Aorta (tissue), 5 donors: ENCODE data around the gene COL4A2. TPM values are rescaled to one million over a fixed set of nuclear protein-coding genes. Genes with fewer than 3 reads are reported as not detected.

Experiments used
- ATAC-seq: fragments of 200-7000 bp; cut with Tn5 transposase; one replicate; pipeline ENCODE4 v1.9.1; 2022; ENCODE audit warnings: moderate library complexity; ENCODE audit not compliant: low FRiP score
- DNase-seq, 2 donors: peaks; one replicate each; pipeline ENCODE4 v3.0.0-alpha.2; 2020
- H3K27ac ChIP-seq, 2 donors: one replicate each; pipeline ENCODE4 v1.5.1; 2013; ENCODE audit warnings: low read length in 2 of 2, mild to moderate bottlenecking in 2 of 2, moderate library complexity in 2 of 2, control low read depth in 1 of 2, inconsistent platforms in 1 of 2, low read depth in 1 of 2
- H3K27me3 ChIP-seq, 2 donors: one replicate each; pipeline ENCODE4 v1.6.1; 2013; ENCODE audit warnings: control low read depth in 1 of 2, low read length in 1 of 2, mild to moderate bottlenecking in 1 of 2, moderate library complexity in 1 of 2; ENCODE audit not compliant: insufficient read depth in 2 of 2, control insufficient read depth in 1 of 2
- H3K36me3 ChIP-seq, 2 donors: one replicate each; pipeline ENCODE4 v1.6.1; 2013; ENCODE audit warnings: control low read depth in 1 of 2, low read length in 1 of 2, mild to moderate bottlenecking in 1 of 2; ENCODE audit not compliant: insufficient read depth in 2 of 2, control insufficient read depth in 1 of 2
- H3K4me1 ChIP-seq, 2 donors: one replicate each; pipeline ENCODE4 v1.6.1; 2013; ENCODE audit warnings: low read length in 2 of 2, control low read depth in 1 of 2, mild to moderate bottlenecking in 1 of 2, moderate library complexity in 1 of 2; ENCODE audit not compliant: insufficient read depth in 2 of 2, control insufficient read depth in 1 of 2
- H3K4me3 ChIP-seq, 2 donors: one replicate each; pipeline ENCODE4 v1.5.1; 2013; ENCODE audit warnings: low read length in 2 of 2, control low read depth in 1 of 2, mild to moderate bottlenecking in 1 of 2
- H3K9me3 ChIP-seq: one replicate; pipeline ENCODE4 v1.6.1; 2013; ENCODE audit warnings: mild to moderate bottlenecking, low read length; ENCODE audit not compliant: control insufficient read depth
- WGBS, 2 donors: extraction: QIAGEN DNeasy Blood & Tissue Kit; methylation state at CpG; one replicate each; pipeline ENCODE4 v1.1.7; 2013; 5-methylcytosine and 5-hydroxymethylcytosine counted together
- intact Hi-C, 2 donors: fragments of 100-400 bp; cut with DNase I; formaldehyde crosslinking; loops; one replicate each; pipeline versions ENCODE4 v1.14.2 to v1.15.0; 2022
- polyA plus RNA-seq, 2 donors: library from polyadenylated mRNA; stranded (reverse); fragments of 200-250 nt; gene quantifications; one replicate each; pipeline ENCODE4 v1.2.3, GENCODE V29; 2013
- total RNA-seq, 2 donors: library from RNA; stranded (reverse); fragmentation: NEBNext Ultra II Directional; extraction: Animal tissue kit (Norgen Biotek cat#: 25700); gene quantifications; one replicate each; pipeline ENCODE4 v1.2.1, GENCODE V29; 2021
- donor health status: healthy with polysubstance abuse.
- donor health status: Bipolar disorder and iron deficiency.
- donor health status: DM: no; HTN: no; CAD: no.
- donor health status: DM: no; HTN: no; CAD: no.
- donor health status: DM: yes; HTN: yes; CAD: no.

Gene COL4A2
- total and polyA plus RNA-seq, 4 donors, result 117 to 1,110 (median 681) TPM

GRCh38 chr13:110282316-110282841, 24.7 kb upstream of the COL4A2 start:
- H3K4me3 ChIP-seq, result no peak overlapping the region
- intact Hi-C loops, result no loop called here
- DNase-seq (no peak), ATAC-seq (no peak)
- no peaks in the 10 kb centered on the region for H3K9me3 ChIP-seq
- peak overlapping the region in 1 of 2 donors; percentile 67 for H3K27ac ChIP-seq
- no peaks in the 10 kb centered on the region for H3K27me3 ChIP-seq
- peaks cover 4% of the 10 kb centered on the region in 2 donors for H3K4me1 ChIP-seq
- 96 to 98% methylated on average over 1 of the region's 1 CpG for WGBS, 2 donors
- H3K36me3 ChIP-seq, result peaks cover 0 to 2% of the 10 kb centered on the region in 2 donors

GRCh38 chr13:110283736-110284517, 23.2 kb upstream of the COL4A2 start:
- intact Hi-C loops, result no loop called here
- ATAC-seq (no peak), DNase-seq (no peak)
- 42 to 49% methylated on average over 7 of the region's 7 CpGs for WGBS, 2 donors
- no peaks in the 10 kb centered on the region for H3K9me3 ChIP-seq
- no peak overlapping the region for H3K4me3 ChIP-seq
- no peaks in the 10 kb centered on the region for H3K36me3 ChIP-seq
- H3K27ac ChIP-seq, result no peak overlapping the region
- no peaks in the 10 kb centered on the region for H3K27me3 ChIP-seq
- H3K4me1 ChIP-seq, result peaks cover 4% of the 10 kb centered on the region in 2 donors

GRCh38 chr13:110284779-110285484, 22.2 kb upstream of the COL4A2 start:
- peak; percentile 19 for ATAC-seq
- Histone ChIP-seq H3K36me3 (no peaks in the 10 kb centered on the region), H3K27me3 (no peaks in the 10 kb centered on the region), H3K4me1 (peaks cover 2 to 4% of the 10 kb centered on the region in 2 donors), H3K9me3 (no peaks in the 10 kb centered on the region), H3K4me3 (no peak overlapping the region), H3K27ac (peak overlapping the region; percentile 17 to 32)
- no peak for DNase-seq
- intact Hi-C loops, result no loop called here
- WGBS, 2 donors, result 55 to 67% methylated on average over 11 of the region's 11 CpGs

- intact Hi-C loops, result no loop called here
- DNase-seq (no peak), ATAC-seq (no peak)
- Histone ChIP-seq H3K4me3 (no peak overlapping the region), H3K4me1 (peaks cover 2% of the 10 kb centered on the region in 2 donors), H3K36me3 (no peaks in the 10 kb centered on the region), H3K27me3 (no peaks in the 10 kb centered on the region), H3K9me3 (no peaks in the 10 kb centered on the region), H3K27ac (peak overlapping the region; percentile 30 to 71)
- 25 to 51% methylated on average over 14 of the region's 14 CpGs for WGBS, 2 donors
Observed at GRCh38 chr13:110285991-110286832, 20.9 kb upstream of the COL4A2 start.

- Histone ChIP-seq H3K27ac (peak overlapping the region in 1 of 2 donors; percentile 71), H3K4me3 (no peak overlapping the region), H3K36me3 (no peaks in the 10 kb centered on the region), H3K27me3 (no peaks in the 10 kb centered on the region), H3K4me1 (peaks cover 2% of the 10 kb centered on the region in 2 donors), H3K9me3 (no peaks in the 10 kb centered on the region)
- intact Hi-C loops, result no loop called here
- 29 to 38% methylated on average over 21 of the region's 21 CpGs for WGBS, 2 donors
- no peak for DNase-seq
- peak; percentile 9 for ATAC-seq
Observed at GRCh38 chr13:110286833-110287819, 20.0 kb upstream of the COL4A2 start.

GRCh38 chr13:110289174-110289573, 17.9 kb upstream of the COL4A2 start:
- H3K4me3 ChIP-seq, result no peak overlapping the region
- no peak for DNase-seq
- H3K4me1 ChIP-seq, result peaks cover 2% of the 10 kb centered on the region in 2 donors
- no peaks in the 10 kb centered on the region for H3K9me3 ChIP-seq
- WGBS, 2 donors, result 92 to 93% methylated on average over 9 of the region's 9 CpGs
- no peaks in the 10 kb centered on the region for H3K36me3 ChIP-seq
- ATAC-seq, result no peak
- H3K27me3 ChIP-seq, result no peaks in the 10 kb centered on the region
- intact Hi-C loops, result no loop called here
- no peak overlapping the region for H3K27ac ChIP-seq

- Histone ChIP-seq H3K4me1 (peaks cover 2% of the 10 kb centered on the region in 2 donors), H3K36me3 (no peaks in the 10 kb centered on the region), H3K27me3 (no peaks in the 10 kb centered on the region), H3K27ac (no peak overlapping the region), H3K9me3 (no peaks in the 10 kb centered on the region), H3K4me3 (no peak overlapping the region)
- DNase-seq (no peak), ATAC-seq (no peak)
- intact Hi-C loops, result no loop called here
- 82 to 87% methylated on average over 11 of the region's 11 CpGs for WGBS, 2 donors
Observed at GRCh38 chr13:110289661-110290060, 17.4 kb upstream of the COL4A2 start.
